Activated naive CD4-positive, alpha-beta T cell treated with anti-CD3 and anti-CD28 coated beads, Interleukin-2, amount 50 U/mL, for 24 hours (primary cell): ENCODE measurements around the gene ARHGAP45.

Experiments
- H3K27ac Mint-ChIP-seq: one replicate; pipeline ENCODE4 v1.8.0; 2021; ENCODE audit warnings: mild to moderate bottlenecking, mixed read lengths
- H3K27me3 Mint-ChIP-seq: one replicate; pipeline ENCODE4 v1.8.0; 2021; ENCODE audit warnings: mixed read lengths
- H3K36me3 Mint-ChIP-seq: one replicate; pipeline ENCODE4 v1.8.0; 2021; ENCODE audit warnings: mixed read lengths
- H3K4me1 Mint-ChIP-seq: one replicate; pipeline ENCODE4 v1.8.0; 2021; ENCODE audit warnings: mixed read lengths
- H3K4me3 Mint-ChIP-seq: one replicate; pipeline ENCODE4 v1.8.0; 2021; ENCODE audit warnings: mild to moderate bottlenecking, mixed read lengths
- H3K9me3 Mint-ChIP-seq: one replicate; pipeline ENCODE4 v1.8.0; 2021; ENCODE audit warnings: mixed read lengths

ARHGAP45 gene

DNA sequence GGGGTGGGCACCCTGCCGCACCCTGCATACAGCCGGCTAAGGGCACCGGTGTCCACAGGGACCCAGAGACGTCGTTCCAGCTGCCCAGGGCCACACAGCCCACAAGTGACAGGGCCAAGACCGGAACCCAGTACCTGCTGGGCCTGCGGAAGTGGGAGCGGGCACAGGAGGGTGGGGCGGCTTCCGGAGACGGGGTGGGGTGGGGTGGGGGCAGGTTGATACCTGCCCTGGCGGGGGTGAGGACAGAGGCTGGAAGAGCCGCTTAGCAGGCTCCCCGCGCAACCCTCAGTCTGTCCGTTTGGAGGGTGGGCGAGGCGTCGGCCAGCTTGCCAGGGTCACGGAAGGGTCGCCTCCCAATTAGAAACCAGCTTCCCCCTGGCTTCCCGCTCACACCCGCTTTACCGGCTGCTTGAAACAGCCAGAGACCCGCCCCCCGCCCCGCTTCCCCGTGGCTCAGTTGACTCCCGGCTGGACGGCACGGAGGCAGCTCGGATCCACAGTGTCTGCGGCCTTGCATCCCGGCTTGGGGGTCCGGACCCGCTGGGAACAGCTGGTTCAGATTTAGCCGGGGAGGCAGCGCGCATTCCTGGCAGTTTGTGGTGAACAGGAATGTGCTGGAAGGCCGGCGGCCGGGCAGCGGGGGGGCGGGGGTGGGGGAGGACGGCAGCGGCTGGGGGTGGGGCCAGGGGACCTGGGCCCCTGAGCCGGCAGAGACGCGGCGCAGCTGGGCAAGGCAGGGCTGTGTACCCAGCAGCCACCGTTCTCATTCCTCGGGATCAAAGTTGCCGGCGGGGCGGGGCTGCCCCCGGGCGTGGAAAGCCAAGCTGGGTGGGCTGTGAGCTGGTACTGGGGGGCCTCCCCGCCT is 38.7 kb upstream of the ARHGAP45 start:
- Mint-ChIP-seq H3K27ac (peak overlapping the region; percentile 30), H3K4me1 (peaks cover 35% of the 10 kb centered on the region), H3K27me3 (no peaks in the 10 kb centered on the region), H3K36me3 (peaks cover 2% of the 10 kb centered on the region), H3K9me3 (no peaks in the 10 kb centered on the region), H3K4me3 (peak overlapping the region; percentile 85)

DNA sequence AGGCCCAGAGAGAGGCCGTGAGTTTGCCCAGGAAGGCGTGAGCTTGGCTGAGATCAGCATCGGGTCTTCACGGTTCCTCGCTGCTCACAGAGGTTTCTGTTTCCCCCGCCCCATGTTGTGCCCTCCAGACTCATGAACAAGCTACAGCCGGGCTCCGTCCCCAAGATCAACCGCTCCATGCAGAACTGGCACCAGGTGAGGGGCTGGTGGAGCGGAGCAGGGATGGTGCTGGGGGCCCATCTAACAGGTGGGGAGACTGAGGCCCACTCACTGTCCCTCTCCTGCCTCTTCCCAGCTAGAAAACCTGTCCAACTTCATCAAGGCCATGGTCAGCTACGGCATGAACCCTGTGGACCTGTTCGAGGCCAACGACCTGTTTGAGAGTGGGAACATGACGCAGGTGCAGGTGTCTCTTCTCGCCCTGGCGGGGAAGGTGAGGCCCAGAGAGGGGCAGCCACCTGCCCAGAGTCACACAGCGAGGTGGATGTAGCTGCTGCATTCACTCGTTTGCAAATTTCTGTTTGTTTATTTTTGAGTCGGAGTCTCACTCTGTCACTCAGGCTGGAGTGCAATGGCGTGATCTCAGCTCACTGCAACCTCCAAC is 34.6 kb upstream of the ARHGAP45 start:
- Mint-ChIP-seq H3K4me1 (peaks cover 35% of the 10 kb centered on the region), H3K9me3 (no peaks in the 10 kb centered on the region), H3K36me3 (peaks cover 4% of the 10 kb centered on the region), H3K27me3 (no peaks in the 10 kb centered on the region), H3K27ac (no peak overlapping the region), H3K4me3 (no peak overlapping the region)

DNA sequence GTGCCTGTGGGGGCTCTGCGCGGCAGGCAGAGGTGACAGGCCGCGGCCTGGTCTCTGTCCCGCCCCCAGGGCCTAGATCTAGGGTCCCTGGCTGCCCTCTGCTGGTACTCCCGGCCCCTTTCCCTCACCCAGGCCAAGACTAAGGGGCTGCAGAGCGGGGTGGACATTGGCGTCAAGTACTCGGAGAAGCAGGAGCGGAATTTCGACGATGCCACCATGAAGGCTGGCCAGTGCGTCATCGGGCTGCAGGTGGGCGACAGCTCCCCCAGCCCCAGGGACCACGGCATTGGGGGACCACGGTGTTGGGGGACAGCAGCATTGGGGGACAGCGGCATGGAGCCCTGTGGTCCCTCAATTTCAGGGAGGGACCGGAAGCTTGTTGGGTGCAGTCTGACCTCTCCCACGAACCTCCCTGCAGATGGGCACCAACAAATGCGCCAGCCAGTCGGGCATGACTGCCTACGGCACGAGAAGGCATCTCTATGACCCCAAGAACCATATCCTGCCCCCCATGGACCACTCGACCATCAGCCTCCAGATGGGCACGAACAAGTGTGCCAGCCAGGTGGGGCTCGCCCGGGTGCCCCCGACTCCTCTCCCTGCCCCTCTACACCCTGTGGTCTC is 30.9 kb upstream of the ARHGAP45 start:
- H3K9me3 Mint-ChIP-seq, result no peaks in the 10 kb centered on the region
- no peaks in the 10 kb centered on the region for H3K27me3 Mint-ChIP-seq
- H3K4me1 Mint-ChIP-seq, result peaks cover 51% of the 10 kb centered on the region
- H3K4me3 Mint-ChIP-seq, result no peak overlapping the region
- peak overlapping the region; percentile 8 for H3K27ac Mint-ChIP-seq
- H3K36me3 Mint-ChIP-seq, result peaks cover 4% of the 10 kb centered on the region

DNA sequence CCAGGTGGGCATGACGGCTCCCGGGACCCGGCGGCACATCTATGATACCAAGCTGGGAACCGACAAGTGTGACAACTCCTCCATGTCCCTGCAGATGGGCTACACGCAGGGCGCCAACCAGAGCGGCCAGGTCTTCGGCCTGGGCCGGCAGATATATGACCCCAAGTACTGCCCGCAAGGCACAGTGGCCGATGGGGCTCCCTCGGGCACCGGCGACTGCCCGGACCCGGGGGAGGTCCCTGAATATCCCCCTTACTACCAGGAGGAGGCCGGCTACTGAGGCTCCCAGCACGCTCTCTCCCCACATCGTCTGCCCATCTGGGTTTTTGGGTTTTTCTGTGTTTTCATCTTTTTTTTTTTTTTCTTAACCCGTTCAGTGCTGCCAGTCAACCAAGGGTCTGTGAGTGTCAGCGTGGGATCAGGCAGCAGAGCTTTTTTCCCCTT is 29.3 kb upstream of the ARHGAP45 start:
- Mint-ChIP-seq H3K4me3 (peak overlapping the region; percentile 63), H3K36me3 (peaks cover 4% of the 10 kb centered on the region), H3K4me1 (peaks cover 49% of the 10 kb centered on the region), H3K27ac (peak overlapping the region; percentile 62), H3K27me3 (no peaks in the 10 kb centered on the region), H3K9me3 (no peaks in the 10 kb centered on the region)

DNA sequence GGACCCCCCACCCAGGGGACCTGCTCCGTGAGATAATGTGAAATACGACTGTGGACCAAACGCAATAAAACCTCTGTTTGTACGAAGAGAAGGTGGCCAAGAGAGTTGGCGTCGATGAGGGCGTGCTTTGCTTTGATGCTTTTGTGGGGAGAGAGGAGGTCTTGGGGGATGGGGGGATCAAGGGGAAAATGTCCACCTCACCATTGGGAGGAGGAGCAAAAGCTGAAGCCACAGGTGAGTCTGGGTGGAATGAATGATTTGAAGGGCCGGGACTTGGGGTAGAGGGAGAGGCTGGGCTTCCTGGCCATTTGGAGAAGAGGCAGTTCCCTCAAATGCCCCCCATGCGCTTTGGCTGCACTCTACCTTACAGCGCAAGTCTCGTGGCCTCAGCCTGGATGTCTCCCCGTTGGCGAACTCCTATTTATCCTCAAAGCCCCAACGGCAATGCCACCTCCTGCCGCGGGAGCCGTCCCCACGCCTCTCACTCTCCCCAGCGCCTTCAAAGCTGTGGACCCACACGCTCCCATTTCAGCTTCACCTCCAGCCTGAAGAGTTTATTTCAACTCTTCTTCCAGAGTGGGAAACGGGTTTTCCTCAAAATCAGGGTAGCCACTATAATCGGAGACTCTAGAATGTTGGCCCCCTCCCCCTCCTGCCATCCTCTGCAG is 27.9 kb upstream of the ARHGAP45 start:
- no peaks in the 10 kb centered on the region for H3K27me3 Mint-ChIP-seq
- H3K9me3 Mint-ChIP-seq, result no peaks in the 10 kb centered on the region
- peaks cover 41% of the 10 kb centered on the region for H3K4me1 Mint-ChIP-seq
- peak overlapping the region; percentile 96 for H3K4me3 Mint-ChIP-seq
- peaks cover 4% of the 10 kb centered on the region for H3K36me3 Mint-ChIP-seq
- H3K27ac Mint-ChIP-seq, result peak overlapping the region; percentile 56

DNA sequence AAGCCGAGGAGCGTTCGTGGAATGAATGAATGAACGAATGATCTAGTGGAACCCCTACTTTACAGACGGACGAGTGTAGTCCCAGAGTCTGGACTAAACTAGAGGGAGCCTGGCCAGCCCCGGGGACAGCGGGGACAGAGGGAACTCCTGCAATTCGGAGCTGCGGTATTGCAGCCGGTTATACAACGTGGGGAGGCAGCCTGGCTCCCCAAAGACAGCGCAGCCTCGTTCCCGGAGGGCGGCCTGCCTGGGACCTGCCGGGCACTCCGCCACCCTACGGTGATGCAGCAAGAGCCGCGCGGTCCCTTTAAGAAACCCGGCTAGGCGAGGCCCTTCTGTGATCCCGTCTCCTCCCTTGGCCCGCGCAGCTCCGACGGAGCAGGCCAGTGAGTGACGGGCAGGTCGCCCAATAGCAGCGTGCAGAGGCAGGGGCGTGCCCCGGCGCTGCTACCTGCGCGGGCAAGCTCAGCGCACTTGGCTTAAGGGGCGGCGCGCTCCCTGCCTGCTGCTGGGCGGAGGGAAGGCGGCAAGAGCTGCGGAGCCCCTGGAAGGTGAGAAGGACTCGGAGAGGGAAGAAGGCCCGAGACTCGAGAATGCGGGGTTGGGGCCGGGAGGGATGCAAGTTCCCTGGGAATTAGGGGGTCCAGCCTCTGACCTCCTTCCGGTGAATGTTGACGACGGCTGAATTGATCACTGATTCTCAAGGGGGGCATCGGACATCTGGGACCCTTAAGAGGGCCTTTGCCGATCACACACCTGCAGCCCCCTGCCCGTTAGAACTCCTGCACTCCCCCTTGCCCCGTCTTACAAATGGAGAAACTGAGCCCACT is 27.1 kb upstream of the ARHGAP45 start, which contains the start of gene ABCA7:
ABCA7 (plus strand) TSS at position 462 of the 830 bp plus-strand sequence. CDS start 1,255 bp downstream, outside the sequence.
- peaks cover 41% of the 10 kb centered on the region for H3K4me1 Mint-ChIP-seq
- peak within 1 kb of the TSS; percentile 56 for H3K27ac Mint-ChIP-seq
- no peaks in the 10 kb centered on the region for H3K27me3 Mint-ChIP-seq
- no peaks in the 10 kb centered on the region for H3K9me3 Mint-ChIP-seq
- peaks cover 4% of the 10 kb centered on the region for H3K36me3 Mint-ChIP-seq
- peak within 1 kb of the TSS; percentile 96 for H3K4me3 Mint-ChIP-seq

DNA sequence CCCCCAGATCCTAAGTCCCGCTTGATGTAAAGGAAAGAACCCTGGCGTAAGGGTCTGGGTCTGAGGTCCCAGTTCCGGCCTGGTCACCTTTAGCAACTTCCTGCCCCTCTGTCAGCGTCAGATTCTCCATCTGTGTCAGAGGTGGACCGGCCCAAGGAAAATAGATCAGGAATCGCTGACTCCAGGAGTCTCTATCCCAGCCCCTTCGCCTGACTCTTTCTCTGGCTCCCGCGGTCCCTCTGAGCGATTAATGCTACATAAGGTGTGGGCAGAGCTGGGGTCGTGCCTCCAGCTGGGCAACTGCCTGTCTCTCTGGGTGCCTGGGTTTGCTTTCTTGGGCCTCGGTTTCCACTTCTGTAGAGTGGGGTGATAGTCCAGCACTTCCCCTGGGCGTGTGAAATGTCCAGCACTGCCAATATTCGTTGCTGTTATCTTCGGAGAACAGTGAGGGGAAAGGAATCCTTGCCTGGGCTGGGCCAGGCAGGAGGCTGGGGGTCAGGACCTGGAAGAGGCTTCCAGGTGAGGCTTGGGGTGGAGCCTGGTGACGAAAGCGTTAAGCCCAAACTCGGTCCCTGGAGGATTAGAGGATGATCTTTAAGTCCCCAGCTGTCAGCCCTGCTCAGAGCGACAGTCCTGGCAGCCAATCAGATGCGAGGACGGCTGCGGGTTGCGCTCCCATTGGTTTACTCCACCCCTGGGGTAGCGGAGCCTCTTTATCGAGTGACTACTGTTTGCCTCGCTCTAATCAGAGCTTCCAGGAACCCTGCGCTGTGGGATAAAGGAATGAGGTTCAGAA is 26.3 kb upstream of the ARHGAP45 start:
- no peaks in the 10 kb centered on the region for H3K9me3 Mint-ChIP-seq

DNA sequence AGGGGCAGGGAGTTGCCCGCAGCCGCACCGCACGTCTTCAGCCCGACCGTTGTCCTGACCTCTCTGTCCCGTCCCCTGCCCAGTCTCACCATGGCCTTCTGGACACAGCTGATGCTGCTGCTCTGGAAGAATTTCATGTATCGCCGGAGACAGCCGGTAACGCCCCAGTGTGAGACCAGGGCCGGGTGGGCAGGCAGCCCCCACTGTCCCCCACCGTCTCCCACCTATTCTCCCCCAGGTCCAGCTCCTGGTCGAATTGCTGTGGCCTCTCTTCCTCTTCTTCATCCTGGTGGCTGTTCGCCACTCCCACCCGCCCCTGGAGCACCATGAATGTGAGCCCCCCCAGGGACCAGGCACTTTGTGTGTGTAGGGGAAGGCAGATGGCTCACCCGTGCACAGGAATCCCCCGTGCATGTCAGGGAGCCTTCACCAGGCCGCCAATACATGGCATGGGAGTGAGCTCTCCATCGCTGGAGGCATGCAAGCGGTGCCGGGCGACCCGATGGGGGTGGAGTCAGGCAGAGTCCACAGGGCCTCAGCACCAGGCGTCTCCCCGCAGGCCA is 25.6 kb upstream of the ARHGAP45 start:
- Mint-ChIP-seq H3K4me1 (peaks cover 40% of the 10 kb centered on the region), H3K27me3 (no peaks in the 10 kb centered on the region), H3K4me3 (peak overlapping the region; percentile 96)

More for the DNA sequence above, 26.3 kb upstream of the ARHGAP45 start:
- Mint-ChIP-seq H3K4me1 (peaks cover 40% of the 10 kb centered on the region), H3K36me3 (peaks cover 4% of the 10 kb centered on the region), H3K4me3 (peak overlapping the region; percentile 96), H3K27ac (peak overlapping the region; percentile 56), H3K27me3 (no peaks in the 10 kb centered on the region)

DNA sequence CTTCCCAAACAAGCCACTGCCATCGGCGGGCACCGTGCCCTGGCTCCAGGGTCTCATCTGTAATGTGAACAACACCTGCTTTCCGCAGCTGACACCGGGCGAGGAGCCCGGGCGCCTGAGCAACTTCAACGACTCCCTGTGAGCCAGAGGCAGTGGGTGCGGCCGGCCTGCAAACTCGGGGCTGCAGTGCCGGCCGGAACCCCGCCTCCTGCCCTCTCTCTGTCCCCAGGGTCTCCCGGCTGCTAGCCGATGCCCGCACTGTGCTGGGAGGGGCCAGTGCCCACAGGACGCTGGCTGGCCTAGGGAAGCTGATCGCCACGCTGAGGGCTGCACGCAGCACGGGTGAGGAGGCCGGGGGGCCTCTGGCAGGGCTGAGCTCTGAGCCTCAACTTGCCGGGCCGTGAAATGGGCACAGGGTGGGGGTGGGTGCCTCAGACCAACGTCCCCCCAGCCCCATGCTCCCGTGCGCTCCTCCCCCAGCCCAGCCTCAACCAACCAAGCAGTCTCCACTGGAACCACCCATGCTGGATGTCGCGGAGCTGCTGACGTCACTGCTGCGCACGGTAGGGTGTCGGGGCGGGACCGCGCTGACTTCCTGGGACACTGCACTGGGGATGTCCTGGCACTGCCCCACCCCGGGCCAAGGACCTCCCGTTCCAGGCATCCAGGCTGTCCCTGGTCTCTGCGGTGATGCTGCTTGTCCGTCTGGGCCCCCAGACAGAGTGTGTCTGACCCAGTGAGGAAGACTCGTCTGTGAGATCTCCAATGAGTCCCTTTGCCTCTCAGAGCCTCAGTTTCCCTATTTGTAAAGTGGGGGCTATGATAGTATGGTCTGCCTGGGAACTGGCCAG is 24.9 kb upstream of the ARHGAP45 start:
- no peaks in the 10 kb centered on the region for H3K27me3 Mint-ChIP-seq
- peaks cover 40% of the 10 kb centered on the region for H3K4me1 Mint-ChIP-seq
- no peak overlapping the region for H3K27ac Mint-ChIP-seq
- H3K36me3 Mint-ChIP-seq, result peaks cover 2% of the 10 kb centered on the region
- no peaks in the 10 kb centered on the region for H3K9me3 Mint-ChIP-seq
- H3K4me3 Mint-ChIP-seq, result peak overlapping the region; percentile 11

More for the DNA sequence above, 25.6 kb upstream of the ARHGAP45 start:
- Mint-ChIP-seq H3K9me3 (no peaks in the 10 kb centered on the region), H3K36me3 (peaks cover 4% of the 10 kb centered on the region), H3K27ac (no peak overlapping the region)

DNA sequence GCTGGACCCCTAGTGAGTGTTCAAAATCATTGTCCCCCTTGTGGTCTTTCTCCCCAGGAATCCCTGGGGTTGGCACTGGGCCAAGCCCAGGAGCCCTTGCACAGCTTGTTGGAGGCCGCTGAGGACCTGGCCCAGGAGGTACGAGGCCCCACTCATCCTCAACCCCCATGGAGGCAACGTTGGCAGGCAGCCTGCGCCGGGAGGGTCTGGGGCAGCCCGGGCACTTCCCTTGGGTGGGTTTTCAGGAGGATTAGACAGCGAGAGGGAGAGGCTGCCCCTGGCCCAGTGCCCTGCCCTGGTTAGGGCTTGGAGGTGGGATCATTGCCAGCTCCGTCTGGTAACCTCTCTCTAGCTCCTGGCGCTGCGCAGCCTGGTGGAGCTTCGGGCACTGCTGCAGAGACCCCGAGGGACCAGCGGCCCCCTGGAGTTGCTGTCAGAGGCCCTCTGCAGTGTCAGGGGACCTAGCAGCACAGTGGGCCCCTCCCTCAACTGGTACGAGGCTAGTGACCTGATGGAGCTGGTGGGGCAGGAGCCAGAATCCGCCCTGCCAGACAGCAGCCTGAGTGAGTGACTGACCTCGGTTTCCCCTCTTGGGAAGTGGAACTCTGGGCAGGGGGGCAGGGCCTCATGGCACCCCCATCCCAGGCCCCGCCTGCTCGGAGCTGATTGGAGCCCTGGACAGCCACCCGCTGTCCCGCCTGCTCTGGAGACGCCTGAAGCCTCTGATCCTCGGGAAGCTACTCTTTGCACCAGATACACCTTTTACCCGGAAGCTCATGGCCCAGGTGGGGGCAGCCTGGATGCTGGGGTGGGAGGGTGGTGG is 24.1 kb upstream of the ARHGAP45 start:
- H3K27ac Mint-ChIP-seq, result no peak overlapping the region
- no peaks in the 10 kb centered on the region for H3K9me3 Mint-ChIP-seq
- H3K4me1 Mint-ChIP-seq, result peaks cover 33% of the 10 kb centered on the region
- H3K27me3 Mint-ChIP-seq, result no peaks in the 10 kb centered on the region
- H3K36me3 Mint-ChIP-seq, result no peaks in the 10 kb centered on the region
- H3K4me3 Mint-ChIP-seq, result peak overlapping the region; percentile 11

DNA sequence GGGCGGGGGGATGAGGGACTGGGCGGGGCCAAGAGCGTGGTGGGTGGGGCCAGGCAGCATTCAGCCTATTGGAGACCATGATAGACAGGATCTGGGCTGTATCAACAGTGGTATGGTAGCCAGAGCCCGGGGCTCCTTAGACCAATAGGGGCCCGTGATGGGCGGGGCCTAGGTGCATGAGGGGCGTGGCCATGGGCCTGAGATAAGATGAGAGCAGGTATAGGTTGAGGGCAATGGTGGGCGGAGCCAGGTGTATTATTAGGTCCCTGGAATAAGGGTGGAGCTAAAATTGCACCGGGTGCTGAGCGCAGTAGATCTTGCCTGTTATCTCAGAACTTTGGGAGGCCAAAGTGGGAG is 21.7 kb upstream of the ARHGAP45 start:
- Mint-ChIP-seq H3K4me1 (peaks cover 12% of the 10 kb centered on the region), H3K4me3 (no peak overlapping the region), H3K9me3 (no peaks in the 10 kb centered on the region), H3K27ac (peak overlapping the region; percentile 35), H3K36me3 (no peaks in the 10 kb centered on the region), H3K27me3 (no peaks in the 10 kb centered on the region)

DNA sequence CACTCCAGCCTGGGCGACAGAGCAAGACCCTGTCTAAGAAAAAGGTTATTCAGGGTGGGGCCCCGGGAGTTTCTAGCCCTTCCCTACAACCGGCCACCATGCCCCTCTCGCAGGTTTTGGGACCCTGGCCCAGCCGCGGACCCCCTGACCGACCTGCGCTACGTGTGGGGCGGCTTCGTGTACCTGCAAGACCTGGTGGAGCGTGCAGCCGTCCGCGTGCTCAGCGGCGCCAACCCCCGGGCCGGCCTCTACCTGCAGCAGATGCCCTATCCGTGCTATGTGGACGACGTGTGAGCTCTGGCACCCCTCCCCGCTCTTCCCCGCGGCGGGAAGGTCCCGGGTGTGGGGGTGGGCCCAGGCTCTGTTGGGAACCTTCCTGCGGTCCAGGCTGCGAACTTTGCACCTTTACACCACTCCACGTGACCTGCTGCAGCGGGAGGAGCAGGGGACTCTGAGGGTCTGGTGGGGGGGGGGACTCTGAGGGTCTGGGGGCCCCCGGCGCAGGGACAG is 20.8 kb upstream of the ARHGAP45 start:
- no peaks in the 10 kb centered on the region for H3K36me3 Mint-ChIP-seq
- H3K4me3 Mint-ChIP-seq, result no peak overlapping the region
- peaks cover 6% of the 10 kb centered on the region for H3K4me1 Mint-ChIP-seq
- H3K9me3 Mint-ChIP-seq, result no peaks in the 10 kb centered on the region
- H3K27me3 Mint-ChIP-seq, result no peaks in the 10 kb centered on the region
- no peak overlapping the region for H3K27ac Mint-ChIP-seq
